HFF-Myc (cell line): Measurements from ENCODE around the gene PFN3.
A peak's percentile ranks its signal among the peaks of the same experiment; 100 is the strongest.

Experiments used
- DNase-seq: peaks from one replicate; pipeline ENCODE4 v3.0.0-alpha.2; 2011; ENCODE audit warnings: low read depth; ENCODE audit errors: extremely low read depth
- H3K4me3 ChIP-seq: replicated peaks from 2 replicates; pipeline ENCODE4 v1.5.1; 2011; ENCODE audit warnings: low read depth, mild to moderate bottlenecking, control low read depth, low read length
- CTCF ChIP-seq: IDR thresholded peaks from 2 replicates; pipeline ENCODE4 v1.5.1; 2012; ENCODE audit warnings: mild to moderate bottlenecking, low read depth, low read length, control low read depth; ENCODE audit errors: missing control alignments

The PFN3 gene

GRCh38 chr5:177350776-177351391 lies 49.6 kb downstream of the PFN3 start:
- H3K4me3 ChIP-seq, result peak overlapping the region; percentile 92
- TF ChIP-seq CTCF, result no peak
- DNase-seq, result no peak
